Measurements from ENCODE around the gene FTCDNL1. TPM values are rescaled to one million over a fixed set of nuclear protein-coding genes. Genes with fewer than 3 reads are reported as not detected.

The FTCDNL1 gene
- total RNA-seq, 2 experiments from 2014 or later = 1.7 to 2.0 TPM

DNA sequence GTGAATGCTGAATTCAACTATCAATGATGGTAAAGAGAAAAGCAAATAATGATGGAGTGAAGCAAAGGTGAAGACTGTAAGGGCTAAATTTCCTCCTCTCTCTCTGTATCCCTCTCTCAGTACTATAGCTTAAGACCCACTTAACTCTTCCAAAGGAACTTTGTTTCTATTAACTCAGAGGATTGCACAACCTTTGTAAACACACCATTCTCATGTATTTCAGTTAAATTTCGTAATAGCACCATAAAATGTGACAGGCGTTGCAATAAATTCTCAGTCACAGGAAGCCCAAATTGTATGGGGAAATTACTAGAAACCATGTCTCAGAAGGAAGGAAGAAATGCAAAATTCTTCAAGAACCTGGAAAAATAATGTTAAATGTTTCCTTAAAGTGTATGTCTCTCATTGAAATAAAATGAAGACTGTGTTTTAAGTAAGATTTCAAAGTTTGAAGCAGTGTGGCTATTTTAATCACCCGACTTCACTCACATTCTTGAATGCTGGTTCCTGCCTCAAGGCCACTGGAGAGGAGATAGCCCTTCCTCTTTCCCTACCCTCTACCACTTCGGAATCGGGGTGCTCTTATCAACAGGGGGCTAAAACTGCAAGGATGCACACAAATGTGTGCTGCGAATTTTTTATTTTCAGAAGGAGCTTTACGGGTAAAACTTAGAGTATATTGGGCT lies 112.1 kb downstream of the FTCDNL1 start:
- Mint-ChIP-seq H3K4me1 (peaks cover 4% of the 10 kb centered on the region), H3K36me3 (no peaks in the 10 kb centered on the region), H3K27ac (no peak overlapping the region), H3K9me3 (no peaks in the 10 kb centered on the region), H3K27me3 (peaks cover 18% of the 10 kb centered on the region), H3K4me3 (no peak overlapping the region)
- DNase-seq = no peak
- POLR2A ChIA-PET = no interaction called here
- ATAC-seq (ENCODE audit: low read depth) = no peak

DNA sequence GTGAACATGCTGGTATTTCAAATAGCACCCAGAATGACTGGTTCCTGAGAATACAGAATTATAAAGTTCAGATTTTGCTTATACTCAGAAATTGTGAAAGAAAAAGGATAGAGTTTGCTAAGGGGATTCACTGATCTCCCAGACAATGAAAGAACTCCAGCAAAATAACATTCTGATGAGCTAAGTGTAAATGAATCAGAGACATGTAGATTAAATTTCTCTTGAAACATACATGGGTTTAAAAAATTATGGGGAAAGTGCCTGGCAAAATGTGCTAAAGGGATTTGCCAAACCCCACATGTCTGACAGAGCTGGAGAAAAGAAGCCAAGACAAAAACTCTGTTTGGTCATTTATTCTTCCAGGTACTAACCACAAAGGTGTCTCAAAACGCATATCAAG lies 116.3 kb downstream of the FTCDNL1 start:
- Mint-ChIP-seq H3K36me3 (no peaks in the 10 kb centered on the region), H3K9me3 (no peaks in the 10 kb centered on the region)
- POLR2A ChIA-PET = no interaction called here

DNA sequence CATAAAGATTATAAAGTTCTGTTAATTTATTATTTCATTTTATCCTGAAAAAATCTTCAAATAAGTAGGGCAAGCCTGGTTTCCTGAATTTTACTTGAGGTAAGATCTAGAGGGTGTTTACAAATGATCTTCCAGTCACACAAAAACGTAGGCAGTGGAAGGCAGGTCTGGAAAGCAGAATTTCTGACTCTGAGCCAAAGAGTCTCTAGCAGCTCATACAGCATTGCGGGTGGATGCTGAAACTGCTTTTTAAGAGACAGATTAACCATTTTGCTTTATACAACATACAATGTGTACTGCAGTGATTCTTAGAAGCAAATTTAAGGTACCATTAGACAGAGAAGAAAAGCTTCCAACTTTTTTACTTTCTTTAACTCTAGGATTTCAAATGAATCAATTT lies 117.0 kb downstream of the FTCDNL1 start:
- no peaks in the 10 kb centered on the region for H3K9me3 Mint-ChIP-seq
- no peak for ATAC-seq (ENCODE audit: low read depth)
- H3K4me1 Mint-ChIP-seq = no peaks in the 10 kb centered on the region
- POLR2A ChIA-PET = no interaction called here
- peaks cover 20% of the 10 kb centered on the region for H3K27me3 Mint-ChIP-seq
- no peak overlapping the region for H3K4me3 Mint-ChIP-seq
- H3K36me3 Mint-ChIP-seq = no peaks in the 10 kb centered on the region
- H3K27ac Mint-ChIP-seq = no peak overlapping the region
- no peak for DNase-seq

More for the DNA sequence above, 116.3 kb downstream of the FTCDNL1 start:
- H3K27ac Mint-ChIP-seq = no peak overlapping the region
- DNase-seq (no peak), ATAC-seq (ENCODE audit: low read depth) (no peak)
- peaks cover under 1% of the 10 kb centered on the region for H3K4me1 Mint-ChIP-seq
- H3K4me3 Mint-ChIP-seq = no peak overlapping the region
- peaks cover 24% of the 10 kb centered on the region for H3K27me3 Mint-ChIP-seq

DNA sequence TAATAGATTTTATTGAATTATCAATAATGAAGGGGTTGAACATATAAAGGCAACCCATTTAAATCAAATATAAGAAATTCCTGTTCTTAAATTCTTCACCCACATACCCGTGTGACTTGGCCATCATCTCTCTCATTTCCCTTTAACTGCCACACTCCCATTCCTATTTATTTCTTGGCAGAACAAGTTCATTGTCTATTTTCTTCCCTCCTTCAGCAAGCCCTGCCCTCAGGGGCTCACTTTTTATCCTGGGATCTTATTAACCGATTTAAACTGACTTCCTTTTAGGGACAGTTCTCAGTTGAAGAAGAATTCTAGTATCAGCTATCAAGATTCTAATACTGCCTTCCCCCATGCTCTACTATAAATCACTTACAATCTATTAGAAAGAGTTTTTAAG lies 123.2 kb downstream of the FTCDNL1 start:
- DNase-seq = no peak
- Mint-ChIP-seq H3K4me3 (no peak overlapping the region), H3K27me3 (peaks cover 12% of the 10 kb centered on the region), H3K27ac (no peak overlapping the region), H3K9me3 (no peaks in the 10 kb centered on the region), H3K4me1 (no peaks in the 10 kb centered on the region), H3K36me3 (no peaks in the 10 kb centered on the region)
- no peak for ATAC-seq (ENCODE audit: low read depth)
- POLR2A ChIA-PET = no interaction called here

DNA sequence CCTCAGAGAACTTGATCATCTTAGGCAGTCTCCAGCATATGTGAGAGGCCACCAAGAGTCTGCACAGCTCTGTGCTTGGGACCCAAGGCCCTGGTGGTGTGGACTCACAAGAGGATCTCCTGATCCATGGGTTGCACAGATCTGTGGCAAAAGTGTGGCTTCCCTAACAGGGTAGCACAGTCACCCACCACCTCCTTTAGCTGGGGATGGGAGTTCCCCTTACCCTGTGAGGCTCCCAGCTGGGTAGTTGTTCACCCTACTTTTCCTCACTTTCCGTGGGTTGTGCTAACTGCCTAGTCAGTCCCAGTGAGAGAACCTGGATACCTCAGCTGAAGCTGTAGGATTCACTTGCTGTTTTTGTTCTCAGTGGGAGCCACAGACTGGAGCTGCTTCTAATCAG lies 123.7 kb downstream of the FTCDNL1 start:
- no peaks in the 10 kb centered on the region for H3K9me3 Mint-ChIP-seq
- no peak overlapping the region for H3K4me3 Mint-ChIP-seq
- H3K36me3 Mint-ChIP-seq = no peaks in the 10 kb centered on the region
- DNase-seq (no peak), ATAC-seq (ENCODE audit: low read depth) (no peak)
- H3K27me3 Mint-ChIP-seq = peaks cover 14% of the 10 kb centered on the region
- POLR2A ChIA-PET = no interaction called here
- no peaks in the 10 kb centered on the region for H3K4me1 Mint-ChIP-seq
- H3K27ac Mint-ChIP-seq = no peak overlapping the region

DNA sequence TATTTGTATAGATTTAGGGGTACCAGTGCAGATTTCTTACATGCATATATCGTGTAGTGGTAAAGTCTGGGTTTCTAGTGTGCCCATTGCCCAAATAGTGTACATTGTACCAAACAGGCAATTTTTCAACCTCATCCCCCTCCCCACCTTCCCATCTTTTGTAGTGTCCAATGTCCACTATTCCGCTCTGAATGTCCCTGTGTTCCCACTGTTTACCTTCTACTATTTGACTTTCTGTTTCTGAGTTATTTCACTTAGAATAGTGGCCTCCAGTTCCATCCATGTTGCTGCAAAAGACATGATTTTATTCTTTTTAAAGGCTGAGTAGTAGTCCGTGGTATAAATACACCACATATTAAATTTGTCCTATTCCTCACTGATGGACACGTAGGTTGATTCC lies 132.9 kb downstream of the FTCDNL1 start:
- peaks cover 8% of the 10 kb centered on the region for H3K27me3 Mint-ChIP-seq
- no peaks in the 10 kb centered on the region for H3K4me1 Mint-ChIP-seq
- H3K9me3 Mint-ChIP-seq = no peaks in the 10 kb centered on the region
- H3K4me3 Mint-ChIP-seq = no peak overlapping the region
- no peak for ATAC-seq (ENCODE audit: low read depth)
- no peak for DNase-seq
- no peaks in the 10 kb centered on the region for H3K36me3 Mint-ChIP-seq
- H3K27ac Mint-ChIP-seq = no peak overlapping the region
- POLR2A ChIA-PET = no interaction called here

DNA sequence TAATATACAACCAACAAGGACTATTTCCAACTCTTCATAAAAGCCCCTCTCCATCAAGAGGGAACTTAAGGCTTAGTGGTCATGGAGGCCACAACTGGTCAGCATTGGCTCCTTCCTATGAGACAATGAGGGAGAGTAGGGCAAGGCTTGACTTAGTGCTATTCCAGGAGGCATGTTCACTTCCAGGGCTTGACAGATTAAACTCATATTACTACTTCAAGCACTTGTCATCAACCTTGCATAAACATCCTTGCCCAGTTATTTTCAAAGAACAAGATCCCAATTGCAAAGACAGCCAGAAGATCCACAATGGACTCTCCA lies 133.4 kb downstream of the FTCDNL1 start:
- Mint-ChIP-seq H3K36me3 (no peaks in the 10 kb centered on the region), H3K4me1 (no peaks in the 10 kb centered on the region), H3K27ac (no peak overlapping the region), H3K9me3 (no peaks in the 10 kb centered on the region), H3K4me3 (no peak overlapping the region), H3K27me3 (peaks cover 8% of the 10 kb centered on the region)
- DNase-seq (no peak), ATAC-seq (ENCODE audit: low read depth) (no peak)
- POLR2A ChIA-PET = no interaction called here

DNA sequence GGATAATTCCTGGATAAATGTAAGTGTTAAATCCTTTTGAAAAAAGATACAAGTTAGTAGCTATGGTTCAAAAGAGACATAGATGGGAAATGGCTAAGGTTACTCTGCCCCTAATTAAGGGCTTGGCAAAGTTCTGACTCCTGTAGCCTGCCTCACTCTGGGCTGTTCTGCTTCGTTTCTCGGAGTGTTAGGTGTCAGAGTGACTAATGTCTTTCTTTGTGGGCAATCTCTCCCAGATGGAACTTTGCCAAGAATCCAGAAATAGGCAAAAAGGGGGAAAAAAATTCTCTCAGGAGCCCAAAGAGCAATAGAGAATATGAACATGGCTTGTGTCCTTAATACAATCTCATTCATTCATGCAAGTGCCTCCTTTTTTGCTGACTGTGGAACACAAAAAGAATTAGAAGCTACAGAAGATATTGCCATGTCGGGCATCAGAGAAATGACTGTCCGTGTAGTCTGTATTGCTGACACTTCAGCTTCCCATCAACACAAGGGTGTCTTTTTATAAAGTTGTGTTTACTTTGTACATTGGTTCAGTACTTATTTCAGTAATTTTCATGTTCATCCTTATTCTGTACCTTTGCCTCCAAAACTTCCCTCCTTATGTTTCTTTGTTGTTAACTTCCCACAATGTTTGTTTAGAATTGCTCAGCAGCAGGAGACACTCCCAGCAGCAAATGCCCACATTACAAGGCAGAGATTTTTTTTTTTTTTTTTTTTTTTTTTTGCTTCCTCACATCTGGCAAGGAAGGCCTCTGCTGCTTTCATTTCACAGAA lies 134.0 kb downstream of the FTCDNL1 start:
- Mint-ChIP-seq H3K36me3 (no peaks in the 10 kb centered on the region), H3K27ac (no peak overlapping the region), H3K9me3 (no peaks in the 10 kb centered on the region), H3K4me1 (no peaks in the 10 kb centered on the region), H3K27me3 (peaks cover 5% of the 10 kb centered on the region), H3K4me3 (no peak overlapping the region)
- no peak for DNase-seq
- no peak for ATAC-seq (ENCODE audit: low read depth)
- POLR2A ChIA-PET = no interaction called here

DNA sequence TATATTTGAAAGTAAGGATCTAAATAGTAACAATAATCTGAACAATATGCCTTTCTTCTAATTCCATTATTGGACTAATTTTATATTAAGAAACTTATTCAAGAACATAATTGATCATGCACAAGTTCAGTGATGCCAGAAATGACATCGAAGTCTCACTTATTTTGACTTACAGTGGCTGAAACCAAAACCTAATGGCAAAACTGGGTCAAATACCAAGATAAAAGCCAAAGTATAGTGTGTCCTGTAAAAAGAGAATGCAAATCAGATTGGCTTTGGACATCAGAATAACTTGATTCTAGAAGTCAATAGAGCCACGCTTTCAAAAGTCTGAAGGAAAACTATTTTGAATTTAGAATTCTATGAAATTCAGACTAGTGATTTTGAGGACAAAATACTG lies 137.2 kb downstream of the FTCDNL1 start:
- peaks cover 6% of the 10 kb centered on the region for H3K27me3 Mint-ChIP-seq
- no peak for ATAC-seq (ENCODE audit: low read depth)

DNA sequence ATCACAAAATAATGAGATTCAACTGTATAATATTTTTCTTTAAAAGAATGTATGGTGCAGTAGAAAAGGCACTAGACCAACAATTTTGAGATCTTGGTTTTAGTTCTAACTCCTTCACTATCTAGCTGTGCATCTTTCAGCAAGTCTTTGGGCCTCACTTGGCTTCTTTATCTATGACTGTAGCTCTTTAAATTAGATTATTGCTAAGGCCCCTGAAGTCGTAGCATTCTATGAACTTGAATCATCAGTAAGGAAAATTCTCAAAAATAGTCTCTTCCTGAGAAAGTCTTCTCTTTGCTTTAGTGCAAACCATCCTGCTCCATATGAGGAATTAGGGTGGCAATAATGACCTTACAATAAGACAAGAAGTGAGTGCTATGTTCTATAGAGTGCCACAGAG lies 140.4 kb downstream of the FTCDNL1 start:
- DNase-seq = no peak
- Mint-ChIP-seq H3K9me3 (peaks cover 3% of the 10 kb centered on the region), H3K36me3 (no peaks in the 10 kb centered on the region), H3K27ac (no peak overlapping the region), H3K27me3 (peaks cover 6% of the 10 kb centered on the region), H3K4me1 (no peaks in the 10 kb centered on the region), H3K4me3 (no peak overlapping the region)
- no peak for ATAC-seq (ENCODE audit: low read depth)
- POLR2A ChIA-PET = no interaction called here

More for the DNA sequence above, 137.2 kb downstream of the FTCDNL1 start:
- H3K27ac Mint-ChIP-seq = no peak overlapping the region
- no peaks in the 10 kb centered on the region for H3K9me3 Mint-ChIP-seq
- no peaks in the 10 kb centered on the region for H3K4me1 Mint-ChIP-seq
- POLR2A ChIA-PET = no interaction called here
- DNase-seq = no peak
- H3K4me3 Mint-ChIP-seq = no peak overlapping the region
- H3K36me3 Mint-ChIP-seq = no peaks in the 10 kb centered on the region

Other genes with a start within 250 kb of the FTCDNL1 start
- gene C2orf69, start 60.1 kb upstream of the FTCDNL1 start, total RNA-seq = 10 to 100 TPM; 15.7 to 15.8 TPM
- gene TYW5, start 104.3 kb upstream of the FTCDNL1 start, total RNA-seq = 10 to 100 TPM in 1 of 2 experiments, 1 to 10 TPM in 1; 9.3 to 10.0 TPM
- 10 to 100 TPM; 19.2 to 20.0 TPM for gene MAIP1, start 104.4 kb upstream of the FTCDNL1 start, total RNA-seq